Endometrial microvascular endothelial cells (primary cell): ENCODE results near the gene COQ8A. TPM values are rescaled to one million over a fixed set of nuclear protein-coding genes. Genes with fewer than 3 reads are reported as not detected.

Experiments used
- total RNA-seq: library from RNA; depleted of rRNA; stranded (reverse); fragments of >200 nt; gene quantifications from one replicate; pipeline ENCODE4 v1.2.3, GENCODE V29; 2015; ENCODE audit errors: inconsistent ontology term

The COQ8A gene
- total RNA-seq, 1 donor from 2014 or later, result 14.9 TPM

Other genes starting within 250 kb of the COQ8A start
- gene ITPKB, start 201.0 kb upstream of the COQ8A start, total RNA-seq, result 16.2 TPM
- 19.0 TPM for gene PSEN2, start 69.7 kb upstream of the COQ8A start, total RNA-seq